Keratinocyte (primary cell): ENCODE results near the gene KLHL22. TPM values are rescaled to one million over a fixed set of nuclear protein-coding genes. Genes with fewer than 3 reads are reported as not detected.

Experiments
- DNase-seq: peaks from one replicate; pipeline ENCODE4 v3.0.0-alpha.2; 2011; ENCODE audit warnings: low read depth, missing footprints, low spot score
- FAIRE-seq: peaks from 2 replicates; lab custom pipeline; 2011; peaks lifted over from hg19 to GRCh38; lab: Jason Lieb, UNC
- H2AFZ ChIP-seq: 2 replicates; pipeline ENCODE4 v1.6.0; 2012; ENCODE audit warnings: low read length, control low read depth, inconsistent platforms; ENCODE audit not compliant: control insufficient read depth
- H3K27ac ChIP-seq: 2 replicates; pipeline ENCODE4 v1.5.1; 2011; ENCODE audit warnings: low read length; ENCODE audit not compliant: control insufficient read depth, insufficient read depth
- H3K27me3 ChIP-seq: 3 replicates; pipeline ENCODE4 v1.6.0; 2011; ENCODE audit warnings: low read length; ENCODE audit not compliant: control insufficient read depth, insufficient read depth; ENCODE audit errors: extremely low read depth
- H3K36me3 ChIP-seq, 2 experiments: 2 replicates in 1 of 2; 3 replicates in 1 of 2; pipeline ENCODE4 v1.5.1; 2011; ENCODE audit warnings: low read length in 2 of 2, mild to moderate bottlenecking in 1 of 2; ENCODE audit not compliant: control insufficient read depth in 2 of 2, insufficient read depth in 2 of 2; ENCODE audit errors: extremely low read depth in 1 of 2
- H3K4me1 ChIP-seq: 3 replicates; pipeline ENCODE4 v1.5.1; 2011; ENCODE audit warnings: low read length; ENCODE audit not compliant: control insufficient read depth, insufficient read depth; ENCODE audit errors: extremely low read depth
- H3K4me2 ChIP-seq: 3 replicates; pipeline ENCODE4 v1.6.0; 2011; ENCODE audit warnings: low read depth, low read length; ENCODE audit not compliant: control insufficient read depth, insufficient read depth; ENCODE audit errors: extremely low read depth
- H3K4me3 ChIP-seq, 3 experiments: fragments of 200-600 bp in 1 of 3; sonication (generic) in 1 of 3; 2 replicates in 2 of 3; 3 replicates in 1 of 3; pipeline ENCODE4 v1.5.1; 2011 to 2016; ENCODE audit warnings: low read length in 3 of 3, mild to moderate bottlenecking in 3 of 3, control low read depth in 2 of 3, inconsistent platforms in 1 of 3, low read depth in 1 of 3, mixed read lengths in 1 of 3, mixed run types in 1 of 3, moderate library complexity in 1 of 3; ENCODE audit not compliant: control insufficient read depth in 2 of 3, insufficient read depth in 2 of 3; ENCODE audit errors: extremely low read depth in 1 of 3
- H3K79me2 ChIP-seq: 2 replicates; pipeline ENCODE4 v1.6.0; 2012; ENCODE audit warnings: low read length; ENCODE audit not compliant: control insufficient read depth, insufficient read depth
- H3K9ac ChIP-seq: 3 replicates; pipeline ENCODE4 v1.6.0; 2011; ENCODE audit warnings: low read length; ENCODE audit not compliant: control insufficient read depth, insufficient read depth; ENCODE audit errors: extremely low read depth
- H3K9me1 ChIP-seq: 3 replicates; pipeline ENCODE4 v1.6.0; 2011; ENCODE audit warnings: low read length; ENCODE audit not compliant: control insufficient read depth, insufficient read depth; ENCODE audit errors: extremely low read depth
- H3K9me3 ChIP-seq: 2 replicates; pipeline ENCODE4 v1.5.1; 2012; ENCODE audit warnings: low read depth, low read length; ENCODE audit not compliant: control insufficient read depth
- H4K20me1 ChIP-seq: 3 replicates; pipeline ENCODE4 v1.6.0; 2011; ENCODE audit warnings: low read length; ENCODE audit not compliant: control insufficient read depth, insufficient read depth; ENCODE audit errors: extremely low read depth
- EZH2 ChIP-seq: IDR thresholded peaks from one replicate; pipeline ENCODE4 v1.6.1; 2012; ENCODE audit warnings: inconsistent platforms, mild to moderate bottlenecking, low read length, moderate library complexity
- dilution Hi-C: fragments of 300-500 bp; cut with MboI; formaldehyde crosslinking; loops from one replicate; pipeline ENCODE4 v1.7.0; 2020; ENCODE audit warnings: low sequenced_read_pairs; ENCODE audit not compliant: extremely low pct_ligation_motif_present
- polyA plus RNA-seq, 5 experiments: library from polyadenylated mRNA; depleted of rRNA in 3 of 5; stranded (reverse) in 3 of 5; stranded (forward) in 1 of 5; unstranded in 1 of 5; fragments of >200 nt; gene quantifications; 1 replicate in 1 of 5; 2 replicates in 3 of 5; 3 replicates in 1 of 5; pipeline versions ENCODE4 v1.2.1 to v1.2.3, GENCODE V29; 2011 to 2012; ENCODE audit warnings: missing spikeins in 2 of 5, low read depth in 1 of 5, low replicate concordance in 1 of 5
- TF ChIP-seq, protein P1 (sequence below), 3 experiments: IDR thresholded peaks in 1 of 3; conservative IDR thresholded peaks in 1 of 3; optimal IDR thresholded peaks in 1 of 3; 2 replicates in 2 of 3; 3 replicates in 1 of 3; pipeline versions ENCODE3 to v1.5.1; 2011; ENCODE audit warnings: low read length in 3 of 3, mild to moderate bottlenecking in 3 of 3, moderate library complexity in 2 of 3, control low read depth in 1 of 3, inconsistent platforms in 1 of 3; ENCODE audit not compliant: insufficient read depth in 2 of 3; ENCODE audit errors: extremely low read depth in 1 of 3

The KLHL22 gene
- polyA plus RNA-seq, 1 donor (not counting 4 experiments of a cell fraction or from before 2014, with no cell fraction given) = 9.3 TPM

DNA sequence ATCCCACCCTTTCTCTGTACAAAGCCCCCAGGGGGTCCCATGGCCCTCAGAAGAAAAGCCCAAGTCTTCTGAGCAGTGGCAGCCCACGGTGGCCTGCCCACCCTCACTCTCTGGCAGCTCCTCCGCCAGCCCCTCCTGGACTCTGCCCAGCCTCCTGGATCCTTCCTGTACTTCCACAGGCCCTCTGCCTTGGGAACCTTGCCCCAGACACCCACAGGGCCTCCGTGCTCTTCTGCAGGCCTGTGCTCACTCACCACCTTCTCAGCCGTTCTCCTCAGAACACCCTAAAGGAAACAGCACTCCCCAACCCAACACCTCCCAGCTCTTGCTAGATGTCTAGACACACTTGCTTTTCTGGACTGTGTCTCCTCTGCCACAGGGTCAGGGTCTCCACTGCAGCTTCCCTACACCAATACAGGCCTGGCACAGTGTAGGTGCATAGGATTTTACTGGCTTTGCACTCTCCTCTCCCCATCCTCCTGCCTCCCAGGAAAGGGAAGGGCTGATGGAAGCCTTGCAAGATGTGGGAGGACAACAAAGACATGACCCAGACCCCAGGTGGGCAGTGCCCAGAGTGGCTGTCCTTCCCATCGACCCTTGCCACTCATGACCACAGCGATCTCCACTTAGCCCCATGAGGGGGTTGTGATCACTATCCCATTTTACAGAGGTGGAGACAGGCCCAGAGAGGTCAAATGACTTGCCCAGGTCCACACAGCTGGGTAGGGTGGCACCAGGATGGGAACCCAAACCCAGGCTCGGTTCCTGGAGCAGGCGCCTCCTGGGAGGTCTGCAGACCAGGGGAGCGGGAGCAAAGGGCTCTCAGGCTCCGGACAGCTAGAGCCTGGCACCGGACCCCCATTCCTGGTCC, 59.9 kb downstream of the KLHL22 start:
- H3K4me3 ChIP-seq = no peak overlapping the region
- no peak overlapping the region for H3K9ac ChIP-seq
- no peaks in the 10 kb centered on the region for H3K9me1 ChIP-seq
- no peaks in the 10 kb centered on the region for H3K36me3 ChIP-seq
- H3K27ac ChIP-seq = no peak overlapping the region
- H3K27me3 ChIP-seq = peaks cover 82% of the 10 kb centered on the region
- no peaks in the 10 kb centered on the region for H3K9me3 ChIP-seq
- no peak for FAIRE-seq
- peaks cover 6% of the 10 kb centered on the region for H4K20me1 ChIP-seq
- no peak overlapping the region for H2AFZ ChIP-seq
- no peak for DNase-seq
- peaks cover 12% of the 10 kb centered on the region for H3K4me1 ChIP-seq
- H3K4me2 ChIP-seq = no peak overlapping the region
- dilution Hi-C loops = no loop called here
- TF ChIP-seq EZH2 = peak; percentile 33
- TF ChIP-seq, protein P1, sequence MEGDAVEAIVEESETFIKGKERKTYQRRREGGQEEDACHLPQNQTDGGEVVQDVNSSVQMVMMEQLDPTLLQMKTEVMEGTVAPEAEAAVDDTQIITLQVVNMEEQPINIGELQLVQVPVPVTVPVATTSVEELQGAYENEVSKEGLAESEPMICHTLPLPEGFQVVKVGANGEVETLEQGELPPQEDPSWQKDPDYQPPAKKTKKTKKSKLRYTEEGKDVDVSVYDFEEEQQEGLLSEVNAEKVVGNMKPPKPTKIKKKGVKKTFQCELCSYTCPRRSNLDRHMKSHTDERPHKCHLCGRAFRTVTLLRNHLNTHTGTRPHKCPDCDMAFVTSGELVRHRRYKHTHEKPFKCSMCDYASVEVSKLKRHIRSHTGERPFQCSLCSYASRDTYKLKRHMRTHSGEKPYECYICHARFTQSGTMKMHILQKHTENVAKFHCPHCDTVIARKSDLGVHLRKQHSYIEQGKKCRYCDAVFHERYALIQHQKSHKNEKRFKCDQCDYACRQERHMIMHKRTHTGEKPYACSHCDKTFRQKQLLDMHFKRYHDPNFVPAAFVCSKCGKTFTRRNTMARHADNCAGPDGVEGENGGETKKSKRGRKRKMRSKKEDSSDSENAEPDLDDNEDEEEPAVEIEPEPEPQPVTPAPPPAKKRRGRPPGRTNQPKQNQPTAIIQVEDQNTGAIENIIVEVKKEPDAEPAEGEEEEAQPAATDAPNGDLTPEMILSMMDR (optimal IDR thresholded peaks at IDR 0.05 in 1 of 3, IDR thresholded peaks at IDR 0.05 in 1 of 3, conservative IDR thresholded peaks at IDR 0.05 in 1 of 3; ENCODE audit: extremely low read depth in 1 of 3, insufficient read depth in 2 of 3, low read length in 3 of 3) = no peak
- H3K79me2 ChIP-seq = no peaks in the 10 kb centered on the region

DNA sequence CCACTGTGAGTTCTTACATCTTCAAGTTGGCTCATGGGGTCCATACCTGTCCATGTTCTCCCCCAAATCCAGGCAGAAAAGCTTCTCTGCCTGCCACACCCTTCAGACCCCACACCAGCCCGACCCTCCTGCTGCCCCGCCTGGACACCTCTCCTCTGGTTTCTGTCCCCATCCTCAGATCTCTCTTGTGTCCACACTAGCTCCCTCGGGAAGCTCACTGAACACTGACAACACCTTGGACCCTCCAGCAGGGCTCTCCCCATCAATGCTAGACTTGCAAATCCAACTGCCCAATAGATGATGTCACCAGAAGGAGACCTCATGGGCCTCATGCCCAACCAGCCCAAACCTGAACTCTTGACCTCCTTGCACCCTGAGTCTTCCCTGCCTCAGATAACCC, 60.8 kb downstream of the KLHL22 start:
- no peak overlapping the region for H3K4me3 ChIP-seq
- H4K20me1 ChIP-seq = peaks cover 10% of the 10 kb centered on the region
- no peak overlapping the region for H3K9ac ChIP-seq
- no peaks in the 10 kb centered on the region for H3K9me3 ChIP-seq
- H3K36me3 ChIP-seq = no peaks in the 10 kb centered on the region
- FAIRE-seq (no peak), DNase-seq (no peak)
- no peaks in the 10 kb centered on the region for H3K9me1 ChIP-seq
- H3K79me2 ChIP-seq = no peaks in the 10 kb centered on the region
- dilution Hi-C loops = no loop called here
- no peak overlapping the region for H3K27ac ChIP-seq
- H2AFZ ChIP-seq = no peak overlapping the region
- no peak overlapping the region for H3K4me2 ChIP-seq
- peaks cover 91% of the 10 kb centered on the region for H3K27me3 ChIP-seq
- peaks cover 21% of the 10 kb centered on the region for H3K4me1 ChIP-seq
- TF ChIP-seq, protein P1 (optimal IDR thresholded peaks at IDR 0.05 in 1 of 3, IDR thresholded peaks at IDR 0.05 in 1 of 3, conservative IDR thresholded peaks at IDR 0.05 in 1 of 3; ENCODE audit: extremely low read depth in 1 of 3, insufficient read depth in 2 of 3, low read length in 3 of 3) = no peak
- TF ChIP-seq EZH2 = no peak
